Breast epithelium (tissue), 4 donors: ENCODE data around the gene GPATCH3. TPM values are rescaled to one million over a fixed set of nuclear protein-coding genes. Genes with fewer than 3 reads are reported as not detected.
"Not testable (repeated sequence)": the region's sequence is repeated elsewhere in the genome, so short reads cannot be mapped to it uniquely, and the experiment has no call there.

ENCODE experiments used
- DNase-seq, 2 donors: peaks; one replicate each; pipeline ENCODE4 v3.0.0-alpha.2; 2019; ENCODE audit warnings: low spot score in 2 of 2
- H3K27ac ChIP-seq, 2 donors: fragments of 200-600 bp; sonication (generic) in 1 of 2; one replicate each; pipeline ENCODE4 v1.5.1; 2016 to 2019; ENCODE audit warnings: mild to moderate bottlenecking in 1 of 2
- H3K27me3 ChIP-seq, 2 donors: fragments of 200-600 bp; sonication (generic) in 1 of 2; one replicate each; pipeline versions ENCODE4 v1.5.1 to v1.6.0; 2017 to 2019; ENCODE audit warnings: control low read depth in 1 of 2, mild to moderate bottlenecking in 1 of 2
- H3K36me3 ChIP-seq: fragments of 200-600 bp; one replicate; pipeline ENCODE4 v1.5.1; 2019
- H3K4me1 ChIP-seq, 2 donors: fragments of 200-600 bp; sonication (generic); one replicate each; pipeline ENCODE4 v1.5.1; 2016 to 2019; ENCODE audit warnings: control low read depth in 1 of 2
- H3K4me3 ChIP-seq, 3 donors: fragments of 200-600 bp; sonication (generic); 1 replicate in 2 of 3; 2 replicates in 1 of 3; pipeline ENCODE4 v1.5.1; 2016 to 2019; ENCODE audit warnings: mild to moderate bottlenecking in 3 of 3, moderate library complexity in 2 of 3
- H3K9me3 ChIP-seq, 2 donors: fragments of 200-600 bp; sonication (generic) in 1 of 2; one replicate each; pipeline ENCODE4 v1.5.1; 2016 to 2019; ENCODE audit warnings: control low read depth in 1 of 2
- CTCF ChIP-seq, 3 donors: fragments of 450-650 bp; IDR thresholded peaks; one replicate each; pipeline ENCODE4 v1.5.1; 2016 to 2017; ENCODE audit warnings: antibody characterized with exemption in 3 of 3, mild to moderate bottlenecking in 3 of 3, moderate library complexity in 3 of 3
- POLR2A ChIP-seq: fragments of 450-650 bp; IDR thresholded peaks from one replicate; pipeline ENCODE4 v1.6.1; 2016; ENCODE audit warnings: antibody characterized with exemption, mild to moderate bottlenecking, moderate library complexity
- POLR2AphosphoS5 ChIP-seq, 3 donors: sonication (generic); formaldehyde crosslinking; IDR thresholded peaks; one replicate each; pipeline ENCODE4 v1.6.1; 2017; ENCODE audit warnings: antibody characterized with exemption in 3 of 3
- intact Hi-C: fragments of 100-400 bp; cut with DNase I; formaldehyde crosslinking; loops from one replicate; pipeline ENCODE4 v1.15.1; 2023; ENCODE audit warnings: low total_unique reads
- total RNA-seq, 3 donors: library from RNA; depleted of rRNA; stranded (reverse); fragments of >200 nt; gene quantifications; one replicate each; pipeline ENCODE4 v1.1.0, GENCODE V29; 2016

Gene GPATCH3
- total RNA-seq, 3 donors from 2014 or later, result 8.3 to 13.5 (median 11.8) TPM

- Histone ChIP-seq H3K4me3 (no peak overlapping the region), H3K27me3 (no peaks in the 10 kb centered on the region), H3K36me3 (peaks cover 10% of the 10 kb centered on the region), H3K4me1 (peaks cover 9 to 13% of the 10 kb centered on the region in 2 donors), H3K9me3 (no peaks in the 10 kb centered on the region), H3K27ac (no peak overlapping the region)
- TF ChIP-seq CTCF (IDR thresholded peaks at IDR 0.05), result peak in 1 of 3 donors; percentile 13
- no peak for TF ChIP-seq POLR2AphosphoS5 (IDR thresholded peaks at IDR 0.05)
- no peak for TF ChIP-seq POLR2A
- intact Hi-C loops, result loop anchor here (10.0 kb wide), 1 partner anchor 92 kb away; no protein-coding TSS in a partner anchor
- no peak for DNase-seq
Measured at GRCh38 chr1:26887125-26887524, 13.1 kb downstream of the GPATCH3 start.

GRCh38 chr1:26882696-26883463 lies 17.4 kb downstream of the GPATCH3 start:
- peaks cover 10% of the 10 kb centered on the region for H3K36me3 ChIP-seq
- H3K9me3 ChIP-seq, result no peaks in the 10 kb centered on the region
- no peaks in the 10 kb centered on the region for H3K4me1 ChIP-seq
- no peak for DNase-seq
- no peak overlapping the region for H3K4me3 ChIP-seq
- intact Hi-C loops, result loop anchor here (10.0 kb wide), 1 partner anchor 88 kb away; no protein-coding TSS in a partner anchor
- H3K27me3 ChIP-seq, result no peaks in the 10 kb centered on the region
- no peak overlapping the region for H3K27ac ChIP-seq
- no peak for TF ChIP-seq POLR2AphosphoS5 (IDR thresholded peaks at IDR 0.05)
- no peak for TF ChIP-seq POLR2A
- TF ChIP-seq CTCF (IDR thresholded peaks at IDR 0.05), result no peak

GRCh38 chr1:26881611-26882010 lies 18.7 kb downstream of the GPATCH3 start:
- H3K4me3 ChIP-seq, H3K4me1 ChIP-seq, H3K27me3 ChIP-seq, H3K27ac ChIP-seq, DNase-seq, H3K9me3 ChIP-seq: not testable (repeated sequence)
- intact Hi-C loops, result loop anchor here (10.0 kb wide), 1 partner anchor 87 kb away; no protein-coding TSS in a partner anchor
- H3K36me3 ChIP-seq, result peaks cover 10% of the 10 kb centered on the region

- intact Hi-C loops, result loop anchor here (10.0 kb wide), 1 partner anchor 85 kb away; no protein-coding TSS in a partner anchor
- Histone ChIP-seq H3K27me3 (no peaks in the 10 kb centered on the region), H3K4me1 (no peaks in the 10 kb centered on the region), H3K4me3 (no peak overlapping the region), H3K9me3 (no peaks in the 10 kb centered on the region), H3K36me3 (peaks cover 10% of the 10 kb centered on the region), H3K27ac (no peak overlapping the region)
- TF ChIP-seq POLR2AphosphoS5 (IDR thresholded peaks at IDR 0.05), result no peak
- TF ChIP-seq CTCF (IDR thresholded peaks at IDR 0.05), result no peak
- no peak for TF ChIP-seq POLR2A
- DNase-seq, result no peak
Measured at GRCh38 chr1:26879793-26880192, 20.5 kb downstream of the GPATCH3 start.

GRCh38 chr1:26877326-26877725 lies 22.9 kb downstream of the GPATCH3 start:
- no peaks in the 10 kb centered on the region for H3K27me3 ChIP-seq
- DNase-seq, result no peak
- H3K4me1 ChIP-seq, result no peaks in the 10 kb centered on the region
- no peak overlapping the region for H3K4me3 ChIP-seq
- TF ChIP-seq CTCF (IDR thresholded peaks at IDR 0.05) (no peak), POLR2A (no peak), POLR2AphosphoS5 (IDR thresholded peaks at IDR 0.05) (no peak)
- no peak overlapping the region for H3K27ac ChIP-seq
- intact Hi-C loops, result no loop called here
- H3K9me3 ChIP-seq, result no peaks in the 10 kb centered on the region
- no peaks in the 10 kb centered on the region for H3K36me3 ChIP-seq
